IPS-NIHi11 (cell line): ENCODE data around the gene CPO.
"Not testable (repeated sequence)": the region's sequence is repeated elsewhere in the genome, so short reads cannot be mapped to it uniquely, and the experiment has no call there.

ENCODE experiments used
- DNase-seq: peaks from one replicate; pipeline ENCODE4 v3.0.0; 2012; ENCODE audit warnings: mixed read lengths, low spot score

CPO gene

GRCh38 chr2:206939340-206939739 lies at the start of gene CPO:
Gene CPO (plus strand): TSS chr2:206939518. CDS start chr2:206939600, 82 bp downstream.
- DNase-seq, result no peak

GRCh38 chr2:206890179-206890578 lies 49.1 kb upstream of the CPO start:
- no peak for DNase-seq

GRCh38 chr2:206890926-206891325 lies 48.4 kb upstream of the CPO start:
- no peak for DNase-seq

- no peak for DNase-seq
Observed at GRCh38 chr2:206915121-206915520, 24.2 kb upstream of the CPO start.

GRCh38 chr2:206918263-206918662 lies 21.1 kb upstream of the CPO start:
- DNase-seq, result peak; percentile 27

- DNase-seq, result peak; percentile 6
Observed at GRCh38 chr2:206920310-206920709, 19.0 kb upstream of the CPO start.

GRCh38 chr2:206920951-206921350 lies 18.4 kb upstream of the CPO start:
- DNase-seq, result no peak

- DNase-seq, result no peak
Observed at GRCh38 chr2:206921529-206921928, 17.8 kb upstream of the CPO start.

- DNase-seq, result no peak
Observed at GRCh38 chr2:206935991-206936842, 3.1 kb upstream of the CPO start.

GRCh38 chr2:206936843-206937230 lies 2.5 kb upstream of the CPO start:
- no peak for DNase-seq

GRCh38 chr2:206937555-206937954 lies 1.8 kb upstream of the CPO start:
- no peak for DNase-seq

GRCh38 chr2:206940546-206940945 lies 1.2 kb downstream of the CPO start:
- no peak for DNase-seq

- DNase-seq, result no peak
Observed at GRCh38 chr2:206942592-206943478, 3.5 kb downstream of the CPO start.

GRCh38 chr2:206953404-206953803 lies 14.1 kb downstream of the CPO start:
- not testable (repeated sequence) for DNase-seq

GRCh38 chr2:206955253-206955652 lies 15.9 kb downstream of the CPO start:
- no peak for DNase-seq

GRCh38 chr2:206958261-206958660 lies 18.9 kb downstream of the CPO start:
- DNase-seq, result no peak

GRCh38 chr2:206962966-206963365 lies 23.6 kb downstream of the CPO start:
- DNase-seq, result no peak

- DNase-seq, result no peak
Observed at GRCh38 chr2:206968134-206969086, 29.1 kb downstream of the CPO start.

- no peak for DNase-seq
Observed at GRCh38 chr2:206969192-206969591, 29.9 kb downstream of the CPO start.

- no peak for DNase-seq
Observed at GRCh38 chr2:206970589-206971360, 31.5 kb downstream of the CPO start.

GRCh38 chr2:206971805-206972204 lies 32.5 kb downstream of the CPO start:
- DNase-seq, result no peak
